Measurements from ENCODE around the gene R3HDML. TPM values are rescaled to one million over a fixed set of nuclear protein-coding genes. Genes with fewer than 3 reads are reported as not detected.

The R3HDML gene
- 0.15 to 0.47 TPM (median 0.33 TPM) in 4 of 5 replicates, not detected in the other for total RNA-seq (2022; extraction: Qiagen RNA extraction)

GRCh38 chr20:44336725-44337380, at the start of gene R3HDML:
Gene R3HDML, plus strand, starts transcription at chr20:44337043. Its CDS starts 115 bp downstream, at chr20:44337158.

GRCh38 chr20:44310664-44311639, 25.9 kb upstream of the R3HDML start, which contains the start of gene FITM2:
Gene FITM2, minus strand, starts transcription at chr20:44311202. Its CDS starts 54 bp downstream, at chr20:44311148.

GRCh38 chr20:44355498-44356352, 18.9 kb downstream of the R3HDML start, which contains the start of gene HNF4A:
Gene HNF4A, plus strand, starts transcription at chr20:44355699. Its CDS starts 106 bp downstream, at chr20:44355805.

Other genes with a start within 250 kb of the R3HDML start
- 4.6 to 5.7 TPM (median 4.9 TPM) in 5 replicates for gene JPH2, start 149.9 kb upstream of the R3HDML start, total RNA-seq (2022; extraction: Qiagen RNA extraction)
- gene OSER1, start 126.3 kb upstream of the R3HDML start, total RNA-seq (2022; extraction: Qiagen RNA extraction) = 52.2 to 56.2 TPM (median 53.3 TPM) in 5 replicates
- 0.07 to 0.23 TPM (median 0.07 TPM) in 3 of 5 replicates, not detected in the others for gene GDAP1L1, start 89.7 kb upstream of the R3HDML start, total RNA-seq (2022; extraction: Qiagen RNA extraction)
- 7.7 to 9.6 TPM (median 9.3 TPM) in 5 replicates for gene FITM2, start 25.8 kb upstream of the R3HDML start, total RNA-seq (2022; extraction: Qiagen RNA extraction)
- 14.6 to 20.3 TPM (median 19.1 TPM) in 5 replicates for gene HNF4A, start 18.7 kb downstream of the R3HDML start, total RNA-seq (2022; extraction: Qiagen RNA extraction)
- gene TTPAL, start 138.8 kb downstream of the R3HDML start, total RNA-seq (2022; extraction: Qiagen RNA extraction) = 13.6 to 16.8 TPM (median 16.1 TPM) in 5 replicates
- 71.0 to 91.1 TPM (median 80.0 TPM) in 5 replicates for gene SERINC3, start 185.0 kb downstream of the R3HDML start, total RNA-seq (2022; extraction: Qiagen RNA extraction)
- gene PKIG, start 245.5 kb downstream of the R3HDML start, total RNA-seq (2022; extraction: Qiagen RNA extraction) = 37.1 to 43.1 TPM (median 39.8 TPM) in 5 replicates